NCI-H446 (cell line): ENCODE results near the gene KIF19.
"Not testable (repeated sequence)": the region's sequence is repeated elsewhere in the genome, so short reads cannot be mapped to it uniquely, and the experiment has no call there.

Source experiments
- DNase-seq, 2 experiments: peaks; one replicate each; lab custom pipeline; 2025; lab: John Stamatoyannopoulos, UW

The KIF19 gene, protein sequence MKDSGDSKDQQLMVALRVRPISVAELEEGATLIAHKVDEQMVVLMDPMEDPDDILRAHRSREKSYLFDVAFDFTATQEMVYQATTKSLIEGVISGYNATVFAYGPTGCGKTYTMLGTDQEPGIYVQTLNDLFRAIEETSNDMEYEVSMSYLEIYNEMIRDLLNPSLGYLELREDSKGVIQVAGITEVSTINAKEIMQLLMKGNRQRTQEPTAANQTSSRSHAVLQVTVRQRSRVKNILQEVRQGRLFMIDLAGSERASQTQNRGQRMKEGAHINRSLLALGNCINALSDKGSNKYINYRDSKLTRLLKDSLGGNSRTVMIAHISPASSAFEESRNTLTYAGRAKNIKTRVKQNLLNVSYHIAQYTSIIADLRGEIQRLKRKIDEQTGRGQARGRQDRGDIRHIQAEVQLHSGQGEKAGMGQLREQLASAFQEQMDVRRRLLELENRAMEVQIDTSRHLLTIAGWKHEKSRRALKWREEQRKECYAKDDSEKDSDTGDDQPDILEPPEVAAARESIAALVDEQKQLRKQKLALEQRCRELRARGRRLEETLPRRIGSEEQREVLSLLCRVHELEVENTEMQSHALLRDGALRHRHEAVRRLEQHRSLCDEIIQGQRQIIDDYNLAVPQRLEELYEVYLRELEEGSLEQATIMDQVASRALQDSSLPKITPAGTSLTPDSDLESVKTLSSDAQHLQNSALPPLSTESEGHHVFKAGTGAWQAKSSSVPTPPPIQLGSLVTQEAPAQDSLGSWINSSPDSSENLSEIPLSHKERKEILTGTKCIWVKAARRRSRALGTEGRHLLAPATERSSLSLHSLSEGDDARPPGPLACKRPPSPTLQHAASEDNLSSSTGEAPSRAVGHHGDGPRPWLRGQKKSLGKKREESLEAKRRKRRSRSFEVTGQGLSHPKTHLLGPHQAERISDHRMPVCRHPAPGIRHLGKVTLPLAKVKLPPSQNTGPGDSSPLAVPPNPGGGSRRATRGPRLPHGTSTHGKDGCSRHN

GRCh38 chr17:74325743-74326379, at the start of gene KIF19:
Gene KIF19 (plus strand): TSS chr17:74326226. CDS start chr17:74326350, 124 bp downstream.
- DNase-seq: no peak

- DNase-seq: no peak
Observed at GRCh38 chr17:74276541-74277009, 49.5 kb upstream of the KIF19 start.

- DNase-seq: no peak
Observed at GRCh38 chr17:74277935-74278334, 48.1 kb upstream of the KIF19 start.

GRCh38 chr17:74279617-74280016, 46.4 kb upstream of the KIF19 start:
- DNase-seq: not testable (repeated sequence)

DNA sequence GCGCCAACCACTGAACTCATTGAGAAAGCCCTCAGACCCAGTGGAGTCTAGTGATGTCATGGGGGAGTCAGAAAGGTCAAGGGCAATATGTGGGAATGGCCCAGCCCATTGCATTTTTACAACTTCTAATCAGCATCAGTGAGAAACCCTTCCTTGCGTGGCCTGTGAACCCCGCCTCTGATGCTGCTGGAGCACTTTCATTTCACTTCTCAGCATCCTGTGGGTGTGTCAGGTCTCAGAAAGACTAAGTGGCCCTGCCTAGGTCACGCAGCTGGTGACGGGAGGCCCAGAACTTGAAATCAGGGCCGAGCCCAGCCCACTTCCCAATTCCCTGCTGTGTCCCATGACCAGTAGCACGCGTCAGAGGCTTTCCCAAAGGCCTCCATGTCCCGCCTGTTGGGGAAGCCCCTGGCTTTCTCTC, 45.9 kb upstream of the KIF19 start:
- no peak for DNase-seq

DNA sequence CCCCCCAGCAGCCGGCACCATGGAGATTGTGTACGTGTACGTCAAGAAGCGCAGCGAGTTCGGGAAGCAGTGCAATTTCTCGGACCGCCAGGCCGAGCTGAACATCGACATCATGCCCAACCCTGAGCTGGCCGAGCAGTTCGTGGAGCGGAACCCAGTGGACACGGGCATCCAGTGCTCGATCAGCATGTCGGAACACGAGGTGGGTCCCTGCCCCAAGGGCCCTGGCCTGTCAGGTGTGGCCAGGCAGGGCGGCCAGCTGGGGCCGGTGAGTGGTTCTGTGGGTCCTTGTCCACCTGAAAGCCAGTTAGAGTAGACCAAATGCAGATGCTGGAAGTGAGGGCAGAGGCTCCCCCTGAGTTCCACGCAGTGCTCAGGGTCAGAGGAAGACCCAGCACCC, 44.2 kb upstream of the KIF19 start:
- DNase-seq: no peak

GRCh38 chr17:74282274-74282586, 43.8 kb upstream of the KIF19 start:
- DNase-seq: not testable (repeated sequence)

- DNase-seq: no peak
Observed at GRCh38 chr17:74282587-74283370, 43.2 kb upstream of the KIF19 start.

GRCh38 chr17:74283371-74283673, 42.7 kb upstream of the KIF19 start:
- no peak for DNase-seq

GRCh38 chr17:74287031-74287602, 38.9 kb upstream of the KIF19 start:
- DNase-seq: no peak

GRCh38 chr17:74288785-74289184, 37.2 kb upstream of the KIF19 start:
- DNase-seq: no peak

- DNase-seq: no peak
Observed at GRCh38 chr17:74289688-74290087, 36.3 kb upstream of the KIF19 start.

- no peak for DNase-seq
Observed at GRCh38 chr17:74290340-74290739, 35.7 kb upstream of the KIF19 start.

GRCh38 chr17:74292495-74292894, 33.5 kb upstream of the KIF19 start:
- no peak for DNase-seq

GRCh38 chr17:74295625-74296547, 30.1 kb upstream of the KIF19 start:
- no peak for DNase-seq

DNA sequence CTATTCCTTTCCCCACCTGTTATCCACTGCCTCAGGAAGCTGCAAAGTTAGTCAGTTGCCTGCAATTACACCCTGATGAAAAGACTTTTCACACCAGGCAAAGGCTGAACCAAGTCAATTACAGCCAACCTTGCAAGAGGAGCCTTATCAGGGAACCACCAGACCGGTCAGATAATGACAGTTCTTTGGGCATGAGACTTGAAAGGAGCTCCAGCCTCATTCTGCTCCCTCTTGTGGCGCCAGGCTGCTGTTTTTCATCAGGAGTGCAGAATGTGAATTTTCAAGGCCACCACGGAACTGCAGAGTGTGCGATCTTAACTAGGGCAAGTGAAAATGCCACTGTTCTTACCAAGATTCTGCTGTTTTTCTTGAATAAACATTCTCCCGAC, 29.5 kb upstream of the KIF19 start:
- DNase-seq: peak in 1 of 2 experiments; percentile 48

GRCh38 chr17:74297941-74298340, 28.1 kb upstream of the KIF19 start:
- DNase-seq: no peak

DNA sequence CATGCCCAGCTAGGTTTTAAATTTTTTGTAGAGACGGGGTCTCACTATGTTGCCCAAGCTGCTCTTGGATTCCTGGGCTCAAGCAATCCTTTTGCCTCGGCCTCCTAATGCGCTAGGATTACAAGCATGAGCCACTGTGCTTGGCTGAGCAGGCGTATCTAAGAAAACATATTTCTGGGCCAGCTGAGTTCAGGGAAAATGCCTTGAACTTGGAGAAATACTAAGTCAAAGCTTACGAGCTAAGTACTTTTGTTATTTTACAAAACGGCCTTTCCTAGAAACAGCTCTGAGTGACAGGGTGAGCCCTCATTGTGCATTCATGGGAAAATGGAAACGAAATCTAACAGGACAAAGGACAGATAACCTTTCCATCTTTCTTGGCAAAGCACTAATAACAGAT, 27.2 kb upstream of the KIF19 start:
- no peak for DNase-seq

DNA sequence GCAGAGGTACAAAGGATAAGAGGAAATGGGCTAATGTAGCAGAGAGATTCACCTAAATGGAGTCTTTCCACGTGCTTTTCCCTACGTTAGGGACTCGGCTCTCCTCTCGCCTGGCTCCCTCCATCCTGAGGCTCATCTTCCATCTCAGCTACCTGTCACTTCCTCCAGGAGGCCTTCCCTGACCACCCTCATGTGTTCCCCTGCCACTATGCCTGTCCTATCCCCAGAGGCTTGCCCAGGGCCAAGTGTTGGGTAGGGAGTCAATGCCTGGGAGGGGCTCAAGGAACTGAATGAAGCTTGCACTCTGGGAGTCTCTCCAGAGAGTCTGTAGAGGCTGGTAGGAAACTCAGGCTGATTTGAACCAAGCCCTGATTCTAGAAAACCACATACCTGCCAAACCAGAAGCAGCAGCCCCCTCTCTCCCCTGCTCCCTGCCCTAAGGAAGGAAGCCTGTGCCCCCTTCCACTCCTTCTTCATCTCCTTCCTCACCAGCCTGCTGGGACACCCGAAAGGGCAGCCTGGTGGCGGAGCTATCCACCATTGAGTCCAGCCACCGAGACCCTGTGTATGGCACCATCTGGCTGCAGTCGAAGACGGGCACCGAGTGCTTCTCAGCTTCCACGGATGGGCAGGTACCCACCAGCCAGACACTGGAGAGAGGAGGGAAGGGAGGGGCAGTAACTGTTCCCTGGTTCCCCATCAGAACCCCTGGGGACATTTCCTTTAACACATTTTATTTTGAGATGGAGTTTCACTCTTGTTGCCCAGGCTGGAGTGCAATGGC, 26.6 kb upstream of the KIF19 start:
- no peak for DNase-seq
